GM21390 (cell line): ENCODE results near the gene ANKRD60.

Experiments
- ATAC-seq: cut with Tn5 transposase; IDR thresholded peaks from one replicate; pipeline ENCODE4 v1.9.1; 2021; ENCODE audit not compliant: unreplicated experiment

ANKRD60 gene

DNA sequence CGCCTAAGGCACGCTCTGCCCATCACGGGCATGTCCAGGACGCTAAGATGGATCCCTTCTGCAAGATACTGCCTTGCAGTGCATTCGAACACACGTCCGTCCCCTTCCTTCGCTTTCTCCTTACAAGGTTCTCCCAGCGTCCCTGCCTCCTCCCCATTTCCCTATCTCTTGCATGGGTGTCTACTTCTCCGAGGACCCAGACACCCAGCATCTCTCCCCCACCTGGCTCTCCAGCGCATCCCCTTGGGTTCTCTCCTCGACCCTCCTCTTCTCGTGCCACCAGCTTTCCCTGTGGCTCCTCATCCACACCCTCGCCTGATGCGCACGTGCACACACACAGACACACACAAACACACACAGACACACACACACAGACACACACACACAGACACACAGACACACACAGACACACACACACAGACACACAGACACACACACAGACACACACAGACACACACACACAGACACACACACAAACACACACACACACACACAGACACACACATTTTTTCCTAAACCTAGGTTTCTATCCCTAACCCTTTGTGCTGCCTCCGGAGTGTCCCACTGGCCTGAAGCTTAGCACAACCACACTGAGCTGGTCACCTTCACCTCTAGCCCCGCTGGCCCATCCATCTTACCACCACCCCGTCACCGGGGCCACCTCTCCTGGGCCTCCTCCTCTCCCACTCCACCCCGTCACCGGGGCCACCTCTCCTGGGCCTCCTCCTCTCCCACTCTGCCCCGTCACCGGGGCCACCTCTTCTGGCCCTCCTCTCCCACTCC, 31.9 kb downstream of the ANKRD60 start:
- ATAC-seq: no peak

DNA sequence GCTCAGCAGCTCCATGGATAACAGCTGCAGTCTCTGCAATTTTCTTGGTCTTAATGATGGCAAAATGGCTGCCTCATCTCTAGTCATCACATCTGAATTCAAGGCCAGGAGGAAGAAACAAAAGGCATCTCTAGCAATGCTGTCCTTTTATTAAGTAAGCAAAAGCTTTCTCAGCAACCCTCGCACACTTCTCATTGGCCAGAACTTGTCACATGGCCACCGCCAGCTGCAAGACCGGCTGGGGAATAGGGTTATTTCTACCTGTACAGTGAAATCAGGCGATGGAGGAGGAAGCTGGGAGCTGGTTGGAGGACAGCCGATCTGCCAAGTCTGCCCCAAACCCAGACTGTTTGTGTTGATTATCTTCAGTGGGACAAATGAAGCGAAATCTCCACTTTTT, 33.4 kb downstream of the ANKRD60 start:
- no peak for ATAC-seq

DNA sequence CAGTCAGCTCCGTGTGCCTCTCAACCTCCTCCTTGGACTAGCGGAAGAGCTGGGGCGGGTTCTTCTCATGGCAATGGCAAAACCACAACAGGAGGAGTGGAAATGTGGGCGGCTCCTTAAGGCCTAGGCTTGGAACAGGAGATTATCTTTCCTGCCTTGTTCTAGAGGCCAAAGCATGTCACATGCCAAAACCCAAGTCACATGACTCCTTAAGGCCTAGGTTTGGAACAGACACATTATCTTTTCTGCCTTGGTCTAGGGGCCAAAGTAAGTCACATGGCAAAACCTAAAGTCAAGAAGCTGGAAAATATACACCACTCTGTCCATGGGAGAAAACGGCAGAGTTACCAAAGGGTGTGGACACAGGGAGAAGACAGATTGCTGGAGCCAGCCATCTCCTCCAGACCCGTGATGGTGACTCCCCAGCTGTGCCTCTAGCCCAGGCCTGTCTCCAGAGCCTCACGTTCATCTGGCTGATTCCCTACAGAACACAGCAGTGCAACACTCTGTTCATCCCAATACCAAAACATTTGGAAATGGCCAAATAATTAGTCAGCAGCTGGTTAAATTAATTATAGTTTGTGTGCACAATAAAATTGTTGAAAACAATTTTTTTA, 34.2 kb downstream of the ANKRD60 start:
- no peak for ATAC-seq

DNA sequence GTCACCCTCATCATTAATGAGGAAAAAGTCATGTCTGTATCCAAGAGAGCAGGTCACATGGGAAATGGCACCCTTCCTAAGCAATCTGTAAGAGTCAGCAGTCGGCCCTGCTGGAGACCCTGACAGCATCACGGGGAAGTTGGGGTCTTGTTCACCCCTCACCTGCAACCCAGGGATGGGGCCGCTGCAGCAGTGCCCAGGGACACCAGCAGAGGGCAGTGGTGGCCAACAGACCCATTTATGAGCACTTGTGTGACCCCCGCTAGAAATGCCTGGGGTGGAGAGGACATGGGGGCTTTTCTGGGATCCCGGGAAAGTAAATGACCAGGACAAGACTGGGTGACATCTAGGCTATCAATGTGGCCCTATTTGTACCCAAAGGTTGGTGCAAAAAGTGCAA, 35.9 kb downstream of the ANKRD60 start:
- no peak for ATAC-seq

- ATAC-seq: no peak
Observed at GRCh38 chr20:58192065-58192464, 36.4 kb downstream of the ANKRD60 start.

- ATAC-seq: no peak
Observed at GRCh38 chr20:58188527-58188926, 39.9 kb downstream of the ANKRD60 start.

- no peak for ATAC-seq
Observed at GRCh38 chr20:58184984-58185383, 43.5 kb downstream of the ANKRD60 start.

DNA sequence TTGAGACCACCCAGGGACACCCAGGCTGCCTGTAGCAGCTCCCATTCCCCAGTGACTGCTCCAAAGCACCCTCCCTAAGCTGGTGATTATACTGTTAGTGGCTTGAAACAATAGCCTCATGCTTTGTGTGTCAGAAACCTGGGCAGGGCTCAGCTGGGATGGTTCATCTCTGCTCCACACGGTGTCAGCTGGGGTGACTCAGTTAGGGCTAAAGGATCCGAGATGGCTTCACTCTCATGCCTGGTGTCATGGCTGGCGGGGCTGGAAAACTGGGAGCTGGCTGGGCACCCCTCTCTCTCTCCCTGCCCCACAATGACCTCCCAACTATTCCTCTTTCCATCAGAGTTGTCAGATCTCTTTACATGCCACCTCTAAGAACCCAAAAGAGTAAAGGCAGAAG, 44.4 kb downstream of the ANKRD60 start:
- ATAC-seq: no peak

DNA sequence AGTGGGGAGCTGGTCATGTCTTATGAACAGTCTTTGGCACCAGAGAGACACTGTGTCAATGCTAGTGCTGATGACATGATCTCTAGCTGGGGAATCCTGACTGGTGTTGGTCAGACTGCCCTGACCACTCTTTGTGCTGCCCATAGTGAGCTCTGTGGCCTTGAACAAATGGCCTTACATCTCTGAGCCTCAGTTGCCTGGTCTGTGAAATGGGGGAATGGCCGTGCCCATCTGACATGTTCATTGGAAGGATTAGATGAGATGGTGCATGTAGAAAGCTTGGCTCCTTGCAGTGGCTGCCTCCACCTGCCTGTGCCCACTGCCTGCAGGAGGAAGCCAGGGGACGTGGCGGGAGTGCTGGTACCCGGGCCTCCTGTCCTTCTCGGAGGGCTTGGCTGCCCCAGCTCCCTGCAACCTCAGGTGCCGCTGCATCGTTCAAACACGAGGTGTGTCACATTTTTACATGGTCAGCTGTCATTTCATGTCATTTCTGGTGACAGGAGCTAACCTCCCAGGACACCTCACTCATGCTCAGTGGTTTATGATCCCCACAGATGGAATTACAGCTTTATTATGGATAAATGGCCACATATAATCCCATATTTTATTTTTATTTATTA, 45.8 kb downstream of the ANKRD60 start:
- no peak for ATAC-seq

GRCh38 chr20:58179432-58180099, 48.9 kb downstream of the ANKRD60 start:
- no peak for ATAC-seq

- ATAC-seq: no peak
Observed at GRCh38 chr20:58179083-58179431, 49.4 kb downstream of the ANKRD60 start.

DNA sequence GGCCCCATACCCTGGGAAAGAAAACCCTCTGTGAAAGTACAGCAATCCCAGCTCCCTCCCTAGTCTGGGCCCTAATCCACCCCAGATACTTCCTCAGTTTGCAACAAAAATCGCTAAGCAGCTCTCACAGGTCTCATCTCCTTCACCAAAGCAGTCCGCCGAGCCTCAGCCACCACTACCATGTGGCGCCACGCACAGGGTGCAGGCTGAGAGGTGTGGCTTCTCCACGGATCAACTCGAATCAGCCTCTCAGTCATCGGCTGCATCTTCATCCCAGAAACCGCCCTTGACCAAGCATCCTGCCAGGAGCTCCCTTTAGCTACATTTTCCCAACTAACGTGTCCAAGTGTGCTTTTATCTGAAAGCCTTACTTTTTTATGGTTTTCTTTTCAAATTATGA, 50.7 kb downstream of the ANKRD60 start:
- no peak for ATAC-seq

- ATAC-seq: no peak
Observed at GRCh38 chr20:58175836-58176235, 52.6 kb downstream of the ANKRD60 start.

DNA sequence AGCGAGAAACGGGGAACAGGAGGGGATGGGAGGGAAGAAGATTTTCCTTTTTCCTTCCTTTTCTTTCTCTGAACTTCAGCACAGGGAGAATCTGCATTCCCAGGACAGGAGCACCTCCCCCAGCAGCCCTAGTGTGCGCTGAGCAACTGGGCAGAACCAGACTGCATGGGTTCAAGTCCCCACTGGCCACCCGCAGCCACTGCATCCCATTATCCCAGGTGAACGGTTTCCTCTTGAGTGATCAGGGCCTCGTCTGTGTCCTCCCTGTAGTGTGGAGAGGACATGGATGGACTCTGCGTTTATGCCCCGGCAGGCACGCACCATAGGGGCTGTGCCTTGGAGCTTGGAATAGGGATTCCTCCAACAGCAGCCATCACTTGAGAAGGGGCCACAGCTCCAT, 53.0 kb downstream of the ANKRD60 start:
- ATAC-seq: no peak

- ATAC-seq: no peak
Observed at GRCh38 chr20:58174708-58175280, 53.7 kb downstream of the ANKRD60 start.

DNA sequence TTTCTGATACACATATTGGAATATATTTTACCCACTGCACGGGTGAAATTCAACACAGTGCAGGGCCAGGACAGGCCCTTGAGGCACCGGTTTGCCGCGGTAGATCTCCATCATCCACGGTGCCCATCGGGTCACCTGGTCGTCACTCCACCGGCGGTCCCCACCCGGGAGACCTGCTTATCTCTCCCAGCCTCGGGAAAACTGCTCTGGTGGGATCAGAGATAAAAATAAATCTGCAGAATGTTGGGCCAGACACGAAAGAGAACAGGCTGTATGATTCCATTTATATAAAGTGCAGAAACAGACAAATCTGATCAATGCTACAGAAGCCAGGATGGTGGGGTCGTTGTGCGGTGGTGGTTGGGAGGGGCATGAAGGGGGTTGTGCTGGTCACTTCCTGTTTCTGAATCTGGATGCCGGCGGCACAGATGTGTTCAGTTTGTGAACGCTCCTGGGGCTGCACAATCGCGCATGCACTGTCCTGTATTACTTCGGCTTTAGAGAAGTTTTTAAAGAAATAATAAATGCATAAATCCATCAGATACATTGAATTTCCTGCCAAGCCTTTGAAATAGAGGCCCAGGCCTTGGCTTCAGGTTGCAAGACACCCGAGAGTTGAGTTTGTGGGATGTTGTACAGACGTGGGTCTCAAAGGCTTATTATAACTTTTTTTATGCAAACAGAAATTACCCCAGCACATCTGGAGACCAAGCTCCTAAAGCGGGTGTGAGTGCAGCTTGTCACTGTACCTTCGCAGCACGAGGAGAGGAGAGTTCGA, 54.3 kb downstream of the ANKRD60 start:
- no peak for ATAC-seq

GRCh38 chr20:58173091-58173490, 55.4 kb downstream of the ANKRD60 start:
- no peak for ATAC-seq

GRCh38 chr20:58171796-58172425, 56.5 kb downstream of the ANKRD60 start:
- no peak for ATAC-seq

DNA sequence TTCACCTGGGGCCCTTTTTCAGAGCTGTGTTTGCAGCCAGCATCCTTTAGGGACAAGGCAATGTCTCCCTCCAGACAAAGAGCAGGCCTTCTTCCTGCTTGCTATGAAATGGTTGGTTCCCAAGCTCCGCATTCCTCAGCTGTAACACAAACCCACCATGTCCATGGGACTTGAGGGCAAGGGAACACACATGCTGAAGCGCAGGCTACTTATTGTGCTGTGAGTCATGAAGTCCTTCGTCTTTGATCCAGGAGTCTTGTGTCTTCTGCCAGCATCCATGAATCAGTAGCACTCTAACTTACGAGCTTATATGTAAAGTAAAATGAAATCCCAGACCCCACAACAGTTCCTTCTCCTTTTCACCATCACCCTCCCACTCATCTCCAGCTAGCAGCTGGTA, 59.0 kb downstream of the ANKRD60 start:
- no peak for ATAC-seq

DNA sequence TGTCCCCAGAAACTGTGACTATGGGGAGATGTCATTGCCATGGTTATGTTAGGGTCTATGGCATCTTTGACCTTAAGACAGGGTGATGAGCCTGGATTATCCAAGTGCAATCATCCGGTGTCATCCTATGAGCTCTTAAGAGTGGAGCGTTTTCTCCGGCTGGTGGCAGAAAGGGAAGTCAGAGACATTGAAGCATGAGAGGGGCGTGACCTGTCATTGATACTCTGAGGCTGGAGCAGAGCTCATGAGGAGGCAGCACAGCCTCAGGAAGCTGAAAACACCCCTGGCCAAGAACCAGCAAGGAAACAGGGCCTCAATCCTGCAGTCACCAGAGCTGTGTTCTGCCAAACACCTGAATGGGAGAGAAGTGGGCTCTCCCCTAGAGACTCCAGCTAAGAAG, 59.6 kb downstream of the ANKRD60 start:
- no peak for ATAC-seq
